Activated naive CD8-positive, alpha-beta T cell treated with anti-CD3 and anti-CD28 coated beads for 36 hours (primary cell): Measurements from ENCODE around the gene PDGFC. TPM values are rescaled to one million over a fixed set of nuclear protein-coding genes. Genes with fewer than 3 reads are reported as not detected.

Experiments
- DNase-seq: peaks from one replicate; pipeline ENCODE4 v3.0.0; 2021
- H3K27ac Mint-ChIP-seq: one replicate; pipeline ENCODE4 v1.8.0; 2022; ENCODE audit warnings: mild to moderate bottlenecking, moderate library complexity, mixed read lengths
- H3K27me3 Mint-ChIP-seq: one replicate; pipeline ENCODE4 v1.8.0; 2022; ENCODE audit warnings: mild to moderate bottlenecking, mixed read lengths
- H3K36me3 Mint-ChIP-seq: one replicate; pipeline ENCODE4 v1.8.0; 2021; ENCODE audit warnings: mild to moderate bottlenecking, mixed read lengths
- H3K4me1 Mint-ChIP-seq: one replicate; pipeline ENCODE4 v1.8.0; 2021; ENCODE audit warnings: mixed read lengths
- H3K4me3 Mint-ChIP-seq: one replicate; pipeline ENCODE4 v1.8.0; 2022; ENCODE audit warnings: mild to moderate bottlenecking, moderate library complexity, mixed read lengths
- H3K9me3 Mint-ChIP-seq: one replicate; pipeline ENCODE4 v1.8.0; 2022; ENCODE audit warnings: mixed read lengths
- total RNA-seq, 2 experiments: library from RNA; stranded (reverse); gene quantifications; one replicate each; pipeline ENCODE4 v1.2.3, GENCODE V29; 2021

Gene PDGFC
- total RNA-seq, 2 experiments from 2014 or later: not detected

DNA sequence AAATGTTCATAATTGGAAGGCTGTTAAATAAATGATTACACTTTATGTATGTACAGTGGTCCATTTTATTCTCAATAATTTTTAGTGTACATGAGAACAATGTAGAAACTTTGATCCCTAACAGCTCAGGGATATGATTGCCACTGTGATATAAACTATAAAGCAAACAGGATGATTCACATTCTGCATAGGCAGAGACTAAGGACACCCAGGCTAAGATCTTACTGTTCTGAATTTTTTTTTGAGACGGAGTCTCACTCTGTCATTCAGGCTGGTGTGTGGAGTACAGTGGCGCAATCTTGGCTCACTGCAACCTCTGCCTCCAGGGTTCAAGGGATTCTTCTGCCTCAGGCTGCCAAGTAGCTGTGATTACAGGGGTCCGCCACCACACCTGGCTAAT is 186.6 kb downstream of the PDGFC start:
- Mint-ChIP-seq H3K36me3 (no peaks in the 10 kb centered on the region), H3K9me3 (no peaks in the 10 kb centered on the region)

DNA sequence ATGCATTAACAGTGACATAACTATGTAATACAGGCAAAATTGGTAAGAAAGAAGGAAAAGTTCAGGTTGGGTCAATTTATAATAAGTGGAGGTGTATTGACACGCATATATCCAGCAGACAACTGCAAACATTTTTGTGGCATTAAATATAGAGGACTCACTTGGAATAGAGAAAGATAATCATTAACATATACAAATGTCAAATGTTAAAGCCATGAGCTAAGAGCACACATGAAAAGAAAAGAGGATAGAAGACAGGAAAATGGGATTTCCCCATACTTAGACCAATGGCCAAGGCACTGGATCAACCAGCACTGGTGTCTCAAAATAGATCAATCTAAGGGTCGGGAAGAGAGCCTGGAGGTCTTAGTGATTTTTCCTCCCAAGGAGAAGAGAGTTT is 187.6 kb downstream of the PDGFC start:
- Mint-ChIP-seq H3K27ac (no peak overlapping the region), H3K36me3 (no peaks in the 10 kb centered on the region), H3K4me3 (no peak overlapping the region), H3K27me3 (no peaks in the 10 kb centered on the region), H3K4me1 (no peaks in the 10 kb centered on the region), H3K9me3 (no peaks in the 10 kb centered on the region)
- DNase-seq: no peak

More for the DNA sequence above, 186.6 kb downstream of the PDGFC start:
- no peak overlapping the region for H3K4me3 Mint-ChIP-seq
- H3K27ac Mint-ChIP-seq: no peak overlapping the region
- no peaks in the 10 kb centered on the region for H3K4me1 Mint-ChIP-seq
- no peak for DNase-seq
- H3K27me3 Mint-ChIP-seq: no peaks in the 10 kb centered on the region

DNA sequence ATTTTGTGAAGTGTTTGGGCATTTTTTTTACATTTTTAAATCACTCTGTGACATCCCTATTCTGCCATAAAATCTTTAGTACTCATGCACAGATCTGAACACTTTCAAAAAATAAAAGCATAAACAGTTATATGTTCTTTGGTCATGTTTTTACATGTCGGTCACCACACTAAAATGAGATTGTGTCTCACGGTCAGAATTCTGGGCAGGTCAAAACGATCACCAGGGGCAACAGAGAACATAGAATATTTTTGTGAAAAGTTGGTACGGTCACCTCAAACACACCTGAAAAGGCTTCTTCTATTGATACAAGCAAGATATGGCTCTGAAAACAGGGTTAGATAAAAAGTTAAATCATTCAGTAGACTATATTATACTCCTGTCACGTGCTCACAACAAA is 189.1 kb downstream of the PDGFC start:
- Mint-ChIP-seq H3K27me3 (no peaks in the 10 kb centered on the region), H3K4me1 (no peaks in the 10 kb centered on the region), H3K27ac (no peak overlapping the region), H3K4me3 (no peak overlapping the region), H3K36me3 (no peaks in the 10 kb centered on the region), H3K9me3 (no peaks in the 10 kb centered on the region)
- DNase-seq: no peak

DNA sequence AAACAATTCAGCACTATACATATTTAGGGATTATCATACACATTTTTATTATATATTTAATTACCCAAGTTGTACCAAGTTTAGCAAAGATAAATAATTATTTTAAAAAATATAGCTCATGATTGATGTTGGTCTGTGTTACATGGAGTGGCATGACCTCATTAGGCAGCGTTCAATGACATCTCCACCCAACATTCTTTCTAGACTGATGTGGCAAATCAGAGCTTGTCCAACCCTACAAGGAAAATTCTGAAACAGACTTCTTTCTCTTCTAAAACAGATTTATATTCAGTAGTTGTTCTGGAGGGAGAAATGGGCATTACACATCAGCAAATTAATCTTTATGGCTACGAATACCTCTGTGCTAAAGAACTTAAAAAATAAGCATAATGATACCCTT is 189.7 kb downstream of the PDGFC start:
- no peaks in the 10 kb centered on the region for H3K27me3 Mint-ChIP-seq
- no peaks in the 10 kb centered on the region for H3K9me3 Mint-ChIP-seq
- H3K4me3 Mint-ChIP-seq: no peak overlapping the region
- no peak for DNase-seq
- H3K27ac Mint-ChIP-seq: no peak overlapping the region
- H3K4me1 Mint-ChIP-seq: no peaks in the 10 kb centered on the region
- no peaks in the 10 kb centered on the region for H3K36me3 Mint-ChIP-seq

DNA sequence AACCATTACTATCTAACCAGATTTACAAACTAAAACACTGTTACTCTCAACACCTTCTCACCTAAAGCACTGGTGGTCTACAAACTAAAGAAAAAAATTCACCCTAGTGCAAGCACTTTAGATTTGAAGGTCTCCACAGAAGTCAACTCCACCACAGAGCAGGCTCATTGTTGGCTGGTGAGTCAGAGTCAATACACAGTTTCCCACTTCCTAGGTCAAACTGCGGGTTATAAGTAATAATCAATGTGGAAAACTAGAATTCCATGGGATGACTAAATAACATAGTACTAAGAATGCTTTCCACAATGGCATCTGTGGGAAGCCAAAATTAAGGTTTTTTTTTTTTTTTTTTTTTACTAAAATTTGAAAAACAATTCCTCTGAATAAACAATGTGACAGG is 191.8 kb downstream of the PDGFC start:
- DNase-seq: no peak
- H3K4me1 Mint-ChIP-seq: no peaks in the 10 kb centered on the region
- H3K27ac Mint-ChIP-seq: no peak overlapping the region
- H3K4me3 Mint-ChIP-seq: no peak overlapping the region
- no peaks in the 10 kb centered on the region for H3K27me3 Mint-ChIP-seq
- H3K9me3 Mint-ChIP-seq: no peaks in the 10 kb centered on the region
- no peaks in the 10 kb centered on the region for H3K36me3 Mint-ChIP-seq

DNA sequence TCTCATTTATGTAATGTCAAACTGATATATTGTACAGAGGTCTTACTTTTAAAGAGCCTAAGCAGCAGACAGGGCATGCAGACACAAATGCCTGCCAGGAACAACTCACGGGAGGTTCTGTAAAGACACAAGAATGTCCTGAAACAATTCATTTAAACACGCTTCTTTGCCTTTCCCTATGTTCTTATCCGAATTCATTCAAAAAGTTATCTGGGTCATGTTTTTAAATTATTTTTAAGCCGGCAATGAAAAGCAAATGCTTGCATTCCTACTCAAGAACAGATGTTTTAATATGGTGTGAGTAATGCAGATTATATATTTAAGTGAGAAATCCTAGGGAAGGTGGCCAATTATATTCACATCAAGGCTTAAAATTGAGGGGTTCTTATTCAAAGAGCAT is 192.6 kb downstream of the PDGFC start:
- Mint-ChIP-seq H3K27ac (no peak overlapping the region), H3K9me3 (no peaks in the 10 kb centered on the region), H3K4me1 (no peaks in the 10 kb centered on the region), H3K4me3 (no peak overlapping the region), H3K36me3 (no peaks in the 10 kb centered on the region), H3K27me3 (no peaks in the 10 kb centered on the region)
- DNase-seq: no peak

DNA sequence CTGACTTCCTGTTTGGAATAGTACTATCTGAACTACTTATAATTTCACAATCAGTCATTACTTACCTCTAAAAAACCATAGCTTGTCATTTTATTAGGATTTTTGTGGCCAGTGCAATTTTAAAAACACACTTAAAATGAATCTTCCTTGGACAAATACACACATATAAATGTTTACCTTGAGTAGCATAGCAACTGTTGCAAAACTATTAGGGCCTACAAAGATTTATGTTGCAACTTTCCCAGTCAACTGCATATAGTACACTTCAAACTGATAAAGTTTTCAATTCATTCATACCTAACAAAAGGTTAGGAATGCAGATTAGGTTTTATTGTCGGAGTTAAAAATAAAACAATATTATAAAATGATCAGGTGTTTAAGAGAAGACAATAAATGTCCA is 193.0 kb downstream of the PDGFC start:
- Mint-ChIP-seq H3K36me3 (no peaks in the 10 kb centered on the region), H3K27me3 (no peaks in the 10 kb centered on the region), H3K9me3 (no peaks in the 10 kb centered on the region), H3K4me3 (no peak overlapping the region), H3K4me1 (no peaks in the 10 kb centered on the region), H3K27ac (no peak overlapping the region)
- no peak for DNase-seq

DNA sequence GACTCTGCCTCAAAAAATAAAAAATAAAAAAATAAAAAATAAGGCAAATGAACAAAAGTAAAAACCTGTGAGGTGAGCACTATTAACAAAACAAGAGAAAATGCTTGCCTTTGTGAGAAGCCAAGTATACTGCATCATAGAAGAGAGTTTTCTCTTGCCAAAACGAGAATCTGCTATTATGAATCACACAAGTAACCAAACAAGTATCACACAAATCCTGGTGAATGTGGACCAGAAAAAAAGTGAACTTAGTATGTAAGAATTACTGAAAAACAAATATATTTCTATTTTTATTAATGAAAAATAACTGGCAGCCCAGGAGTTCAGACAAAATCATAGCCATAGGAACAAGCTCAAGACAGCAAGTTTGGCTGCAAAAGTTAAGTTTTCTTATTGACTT is 193.5 kb downstream of the PDGFC start:
- no peaks in the 10 kb centered on the region for H3K9me3 Mint-ChIP-seq

DNA sequence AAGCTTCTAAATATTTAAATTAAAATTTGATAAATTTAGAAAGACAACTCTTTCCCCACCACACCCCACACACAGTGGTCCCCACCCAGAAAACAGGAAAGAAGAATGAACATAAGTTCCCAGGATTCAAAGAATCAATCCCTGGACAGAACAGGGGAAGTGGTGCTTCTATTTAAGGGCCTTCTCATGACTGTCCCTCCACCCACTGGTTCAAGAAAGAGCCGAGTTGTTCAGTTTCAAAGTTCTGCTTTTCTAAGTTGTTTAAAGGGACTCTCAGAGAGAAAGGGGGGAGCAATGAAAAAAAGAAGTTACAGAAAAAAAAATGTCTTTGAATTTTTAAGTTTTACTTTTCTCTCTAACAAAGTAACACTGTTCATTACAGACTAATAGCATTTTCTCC is 195.8 kb downstream of the PDGFC start:
- Mint-ChIP-seq H3K4me1 (no peaks in the 10 kb centered on the region), H3K27ac (no peak overlapping the region), H3K4me3 (no peak overlapping the region), H3K27me3 (no peaks in the 10 kb centered on the region), H3K36me3 (no peaks in the 10 kb centered on the region), H3K9me3 (no peaks in the 10 kb centered on the region)
- no peak for DNase-seq

More for the DNA sequence above, 193.5 kb downstream of the PDGFC start:
- no peak overlapping the region for H3K27ac Mint-ChIP-seq
- H3K4me1 Mint-ChIP-seq: no peaks in the 10 kb centered on the region
- no peaks in the 10 kb centered on the region for H3K36me3 Mint-ChIP-seq
- no peaks in the 10 kb centered on the region for H3K27me3 Mint-ChIP-seq
- DNase-seq: no peak
- H3K4me3 Mint-ChIP-seq: no peak overlapping the region

DNA sequence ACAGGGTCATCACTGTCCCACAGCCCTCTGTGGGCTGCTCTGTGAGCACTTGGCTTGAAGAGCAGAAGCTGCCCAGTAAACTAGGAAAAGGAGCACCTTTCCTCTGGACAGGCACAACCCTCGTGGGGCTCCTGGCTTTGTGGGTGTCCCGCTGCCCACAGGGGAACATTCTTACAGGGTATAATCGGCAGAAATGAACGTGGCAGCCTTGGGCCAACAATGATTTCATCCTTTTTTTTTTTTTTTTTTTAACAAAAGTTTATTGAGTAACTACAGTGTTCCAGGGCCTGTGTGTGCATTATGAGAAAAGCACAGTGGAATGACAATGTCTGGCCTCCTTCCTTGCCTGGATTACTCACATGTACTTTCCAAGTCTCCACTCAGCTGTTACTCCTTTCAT is 197.2 kb downstream of the PDGFC start:
- no peaks in the 10 kb centered on the region for H3K4me1 Mint-ChIP-seq
- no peaks in the 10 kb centered on the region for H3K36me3 Mint-ChIP-seq
- H3K27me3 Mint-ChIP-seq: no peaks in the 10 kb centered on the region
- no peak overlapping the region for H3K27ac Mint-ChIP-seq
- DNase-seq: no peak
- H3K9me3 Mint-ChIP-seq: no peaks in the 10 kb centered on the region
- no peak overlapping the region for H3K4me3 Mint-ChIP-seq

DNA sequence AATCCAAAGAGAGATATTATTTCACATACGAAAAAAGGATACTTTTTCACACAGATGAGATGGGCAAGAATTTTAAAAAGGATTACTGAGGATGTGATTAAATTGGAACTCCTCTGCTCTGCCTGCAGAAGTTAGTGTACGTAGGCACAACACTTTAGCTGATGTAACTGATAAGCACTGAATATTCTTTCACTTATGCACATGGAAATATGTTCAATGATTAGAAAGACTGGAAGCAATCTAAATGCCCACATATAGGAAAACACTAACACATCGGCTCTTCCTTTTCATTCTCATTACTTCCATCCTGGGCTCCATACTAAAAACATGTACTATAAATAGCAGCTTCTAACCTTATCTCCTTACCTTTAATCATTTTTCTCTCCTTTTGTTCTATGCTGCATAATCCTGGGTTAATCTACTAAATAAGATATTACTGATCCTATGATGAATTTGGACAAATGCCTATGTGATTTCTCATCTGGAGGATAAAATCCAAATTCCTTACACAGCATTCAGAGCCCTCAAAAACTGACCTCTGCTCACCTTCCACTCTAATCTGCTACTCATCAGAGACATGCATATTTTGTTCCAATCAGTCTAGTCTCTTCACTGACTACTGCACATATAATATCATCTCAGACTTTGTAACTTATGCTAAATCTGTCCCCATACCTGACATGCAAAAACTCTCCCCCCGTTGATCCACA is 197.8 kb downstream of the PDGFC start:
- Mint-ChIP-seq H3K27me3 (no peaks in the 10 kb centered on the region), H3K9me3 (no peaks in the 10 kb centered on the region), H3K36me3 (no peaks in the 10 kb centered on the region), H3K4me3 (no peak overlapping the region), H3K4me1 (no peaks in the 10 kb centered on the region), H3K27ac (no peak overlapping the region)
- DNase-seq: no peak

DNA sequence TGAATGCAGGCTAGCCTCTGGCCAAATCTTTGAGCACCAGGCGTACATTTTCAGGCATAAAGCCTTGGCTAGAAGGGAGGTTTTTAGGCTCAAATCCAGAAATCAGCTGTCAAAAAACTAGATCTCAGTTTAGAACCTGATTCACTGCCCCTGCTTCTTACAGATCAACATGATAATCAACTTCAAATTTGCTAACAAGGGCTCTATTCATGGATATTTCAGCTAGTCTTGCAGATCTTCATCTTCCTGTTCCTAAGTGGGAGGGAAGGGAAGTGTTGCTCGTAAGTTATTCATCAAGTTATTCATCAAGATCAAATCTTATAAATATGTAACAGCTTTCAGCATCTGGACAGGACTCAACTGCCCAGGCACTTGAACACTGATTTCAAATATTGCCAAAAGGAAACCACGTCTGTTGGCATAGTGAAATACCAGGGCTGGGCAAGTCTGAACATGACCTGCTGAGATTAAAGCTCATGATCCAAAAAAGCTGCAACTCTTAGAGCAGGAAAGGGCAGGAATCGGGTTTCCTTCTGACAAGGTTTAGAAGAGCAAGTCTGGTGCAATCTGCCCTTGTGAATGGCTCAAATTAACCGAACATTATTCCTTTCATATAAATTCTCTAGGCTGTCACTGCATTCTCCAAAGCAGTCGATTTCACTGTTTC is 200.3 kb downstream of the PDGFC start:
- Mint-ChIP-seq H3K4me1 (no peaks in the 10 kb centered on the region), H3K9me3 (no peaks in the 10 kb centered on the region), H3K4me3 (no peak overlapping the region), H3K27ac (no peak overlapping the region), H3K36me3 (no peaks in the 10 kb centered on the region), H3K27me3 (no peaks in the 10 kb centered on the region)
- DNase-seq: no peak

DNA sequence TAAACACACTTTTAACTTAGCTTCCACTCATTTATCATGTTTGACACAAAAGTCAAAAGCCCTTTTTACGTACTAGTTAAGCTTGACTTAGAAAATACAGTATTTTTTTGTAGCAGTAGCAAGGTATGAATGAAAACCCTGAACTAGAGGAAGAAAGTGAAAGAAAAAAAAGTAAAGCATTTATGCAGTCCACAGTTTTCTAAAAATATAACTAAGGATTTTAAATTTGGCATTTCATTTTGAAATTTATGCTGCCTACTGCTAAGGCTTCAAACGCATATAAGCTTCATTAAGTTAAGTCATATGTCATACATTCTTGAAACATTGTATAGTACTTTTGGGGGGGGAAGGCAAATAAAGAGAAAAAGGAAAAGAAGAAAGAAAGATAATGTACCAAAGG is 201.5 kb downstream of the PDGFC start:
- H3K36me3 Mint-ChIP-seq: no peaks in the 10 kb centered on the region
- no peaks in the 10 kb centered on the region for H3K27me3 Mint-ChIP-seq
- no peaks in the 10 kb centered on the region for H3K9me3 Mint-ChIP-seq
- no peak for DNase-seq
- no peak overlapping the region for H3K4me3 Mint-ChIP-seq
- no peaks in the 10 kb centered on the region for H3K4me1 Mint-ChIP-seq
- H3K27ac Mint-ChIP-seq: no peak overlapping the region

DNA sequence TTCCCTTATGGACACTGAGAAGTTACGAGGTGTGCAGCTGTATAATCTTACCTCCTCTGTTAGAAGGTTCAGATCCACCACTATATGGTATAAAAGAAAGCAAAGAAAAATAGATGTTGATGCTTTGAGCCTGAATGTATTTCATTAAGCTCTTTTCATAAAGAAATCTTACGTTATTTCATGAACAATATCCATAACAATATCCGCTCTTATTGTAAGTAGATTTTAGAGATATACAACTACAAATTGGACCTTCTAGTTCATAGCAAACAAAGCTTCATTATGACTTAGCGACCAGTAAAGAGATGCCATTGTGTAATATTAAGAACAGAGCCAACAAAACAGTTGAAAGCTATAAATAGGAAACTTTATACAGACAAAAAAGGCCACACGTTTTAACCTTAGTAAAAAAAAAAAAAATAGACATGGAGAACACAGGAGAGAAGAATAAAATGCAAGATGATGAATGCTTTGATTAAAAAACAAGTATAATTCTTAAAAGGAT is 203.6 kb downstream of the PDGFC start:
- no peaks in the 10 kb centered on the region for H3K9me3 Mint-ChIP-seq
- H3K36me3 Mint-ChIP-seq: no peaks in the 10 kb centered on the region
- no peak overlapping the region for H3K27ac Mint-ChIP-seq
- no peaks in the 10 kb centered on the region for H3K4me1 Mint-ChIP-seq
- H3K27me3 Mint-ChIP-seq: no peaks in the 10 kb centered on the region
- no peak for DNase-seq
- no peak overlapping the region for H3K4me3 Mint-ChIP-seq

DNA sequence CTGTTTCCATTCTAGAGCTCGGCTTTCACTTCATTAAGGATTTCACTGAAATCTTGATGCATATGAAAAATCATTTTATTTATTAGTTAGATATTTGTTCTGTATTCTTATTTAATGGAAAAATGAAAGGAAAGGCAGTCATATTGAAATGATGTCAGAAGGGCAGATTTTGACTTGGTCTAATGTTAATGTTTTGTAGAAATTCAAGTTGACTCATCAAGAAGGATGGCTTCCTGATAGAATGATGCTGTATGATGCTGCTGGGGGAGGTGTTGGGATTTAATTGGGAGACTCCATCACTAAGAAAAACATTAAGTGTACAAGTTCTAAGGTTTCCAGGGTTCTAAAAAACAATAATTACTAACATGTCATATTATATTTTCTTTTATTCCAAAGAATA is 204.8 kb downstream of the PDGFC start:
- Mint-ChIP-seq H3K4me3 (no peak overlapping the region), H3K27ac (no peak overlapping the region), H3K36me3 (no peaks in the 10 kb centered on the region), H3K4me1 (no peaks in the 10 kb centered on the region), H3K27me3 (no peaks in the 10 kb centered on the region), H3K9me3 (no peaks in the 10 kb centered on the region)
- DNase-seq: no peak

DNA sequence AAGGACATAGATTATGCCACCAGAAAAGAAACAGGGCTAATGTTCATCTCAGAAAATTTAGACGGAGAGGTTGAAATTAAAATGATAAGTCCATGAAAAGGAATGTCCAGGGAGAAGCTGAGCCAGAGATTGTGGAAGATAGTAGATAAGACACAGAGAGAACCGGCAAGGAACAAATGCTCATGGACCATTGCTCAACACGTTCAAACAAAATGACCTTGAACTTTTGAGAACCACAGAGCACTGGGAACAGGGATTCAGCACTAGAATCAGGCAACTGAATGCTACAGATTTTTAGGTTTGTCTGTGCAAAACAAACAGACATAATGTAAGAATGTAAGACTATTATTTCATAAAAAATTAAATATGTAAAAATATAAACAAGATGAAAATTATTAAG is 206.3 kb downstream of the PDGFC start:
- Mint-ChIP-seq H3K27me3 (no peaks in the 10 kb centered on the region), H3K27ac (no peak overlapping the region), H3K36me3 (no peaks in the 10 kb centered on the region), H3K4me1 (no peaks in the 10 kb centered on the region), H3K4me3 (no peak overlapping the region), H3K9me3 (no peaks in the 10 kb centered on the region)
- DNase-seq: no peak
